Prostate gland (tissue), 2 donors: ENCODE measurements around the gene C6orf89. TPM values are rescaled to one million over a fixed set of nuclear protein-coding genes. Genes with fewer than 3 reads are reported as not detected.
A peak's percentile ranks its signal among the peaks of the same experiment; 100 is the strongest.

Experiments used
- DNase-seq: peaks from one replicate; pipeline ENCODE4 v3.0.0-alpha.2; 2019; ENCODE audit warnings: low spot score
- H3K27ac ChIP-seq, 2 donors: fragments of 200-600 bp; sonication (generic); 2 replicates each; pipeline ENCODE4 v1.5.1; 2017 to 2019
- H3K27me3 ChIP-seq: fragments of 200-600 bp; sonication (generic); replicated peaks from 2 replicates; pipeline ENCODE4 v1.5.1; 2019; ENCODE audit not compliant: insufficient read depth
- H3K36me3 ChIP-seq, 2 donors: fragments of 200-600 bp; sonication (generic); 1 replicate in 1 of 2; 2 replicates in 1 of 2; pipeline versions ENCODE4 v1.5.1 to v1.8.1; 2017 to 2019
- H3K4me1 ChIP-seq: fragments of 200-600 bp; sonication (generic); replicated peaks from 2 replicates; pipeline ENCODE4 v1.5.1; 2019
- H3K4me3 ChIP-seq, 2 donors: fragments of 200-600 bp; sonication (generic); 2 replicates each; pipeline ENCODE4 v1.5.1; 2017 to 2019
- H3K9me3 ChIP-seq: fragments of 200-600 bp; sonication (generic); 2 replicates; pipeline ENCODE4 v1.5.1; 2017
- CTCF ChIP-seq, 4 experiments: fragments of 200-600 bp in 2 of 4; fragments of 450-650 bp in 2 of 4; sonication (generic) in 2 of 4; IDR thresholded peaks; 1 replicate in 3 of 4; 2 replicates in 1 of 4; pipeline ENCODE4 v1.5.1; 2016 to 2019; ENCODE audit warnings: antibody characterized with exemption in 4 of 4, mild to moderate bottlenecking in 2 of 4, moderate library complexity in 2 of 4
- POLR2A ChIP-seq: fragments of 450-650 bp; IDR thresholded peaks from one replicate; pipeline ENCODE4 v1.6.1; 2016; ENCODE audit warnings: antibody characterized with exemption, mild to moderate bottlenecking
- POLR2AphosphoS5 ChIP-seq: sonication (generic); formaldehyde crosslinking; IDR thresholded peaks from one replicate; pipeline ENCODE4 v1.6.1; 2017; ENCODE audit warnings: antibody characterized with exemption
- WGBS: methylation state at CpG from one replicate; pipeline ENCODE4 v1.1.5; 2018; 5-methylcytosine and 5-hydroxymethylcytosine counted together
- intact Hi-C: fragments of 100-400 bp; cut with DNase I; formaldehyde crosslinking; loops from one replicate; pipeline ENCODE4 v1.14.2; 2022
- total RNA-seq, 2 donors: library from RNA; depleted of rRNA; stranded (reverse); fragments of >200 nt; gene quantifications; one replicate each; pipeline ENCODE4 v1.1.0, GENCODE V29; 2016

The C6orf89 gene
- total RNA-seq, 2 donors from 2014 or later: 54.9 to 96.9 TPM

GRCh38 chr6:36968266-36968977 lies 82.7 kb downstream of the C6orf89 start:
- H3K27ac ChIP-seq: no peak overlapping the region
- TF ChIP-seq POLR2AphosphoS5 (no peak), CTCF (IDR thresholded peaks at IDR 0.05) (no peak), POLR2A (no peak)
- H3K4me3 ChIP-seq: no peak overlapping the region
- DNase-seq: peak; percentile 54
- intact Hi-C loops: no loop called here
- H3K9me3 ChIP-seq: no peaks in the 10 kb centered on the region
- H3K4me1 ChIP-seq: no peaks in the 10 kb centered on the region
- WGBS: 70% methylated on average over 16 of the region's 16 CpGs
- H3K27me3 ChIP-seq: no peaks in the 10 kb centered on the region
- peaks cover 21 to 27% of the 10 kb centered on the region in 2 donors for H3K36me3 ChIP-seq

- peaks cover 21 to 27% of the 10 kb centered on the region in 2 donors for H3K36me3 ChIP-seq
- no peak for DNase-seq
- no peaks in the 10 kb centered on the region for H3K27me3 ChIP-seq
- H3K9me3 ChIP-seq: no peaks in the 10 kb centered on the region
- no peak for TF ChIP-seq POLR2AphosphoS5
- TF ChIP-seq POLR2A: no peak
- no peak for TF ChIP-seq CTCF (IDR thresholded peaks at IDR 0.05)
- no peak overlapping the region for H3K27ac ChIP-seq
- intact Hi-C loops: no loop called here
- WGBS: 65% methylated on average over 14 of the region's 14 CpGs
- no peaks in the 10 kb centered on the region for H3K4me1 ChIP-seq
- no peak overlapping the region for H3K4me3 ChIP-seq
Measured at GRCh38 chr6:36969240-36969691, 83.5 kb downstream of the C6orf89 start.

- no peaks in the 10 kb centered on the region for H3K9me3 ChIP-seq
- H3K36me3 ChIP-seq: peaks cover 21 to 31% of the 10 kb centered on the region in 2 donors
- no peak for DNase-seq
- H3K4me3 ChIP-seq: no peak overlapping the region
- TF ChIP-seq POLR2A: no peak
- H3K27ac ChIP-seq: no peak overlapping the region
- no peaks in the 10 kb centered on the region for H3K27me3 ChIP-seq
- 90% methylated on average over 17 of the region's 17 CpGs for WGBS
- intact Hi-C loops: loop anchor here (5.0 kb wide), 1 partner anchor 53 kb away; no protein-coding TSS in a partner anchor
- H3K4me1 ChIP-seq: no peaks in the 10 kb centered on the region
Measured at GRCh38 chr6:36969988-36970891, 84.5 kb downstream of the C6orf89 start.

GRCh38 chr6:36970892-36971842 lies 85.4 kb downstream of the C6orf89 start:
- Histone ChIP-seq H3K9me3 (no peaks in the 10 kb centered on the region), H3K36me3 (peaks cover 29 to 40% of the 10 kb centered on the region in 2 donors), H3K27ac (peak overlapping the region; percentile 21 to 45), H3K27me3 (no peaks in the 10 kb centered on the region), H3K4me1 (no peaks in the 10 kb centered on the region), H3K4me3 (no peak overlapping the region)
- intact Hi-C loops: loop anchor here (5.0 kb wide), 1 partner anchor 54 kb away; no protein-coding TSS in a partner anchor
- TF ChIP-seq POLR2A (no peak), POLR2AphosphoS5 (no peak), CTCF (IDR thresholded peaks at IDR 0.05) (no peak)
- 78% methylated on average over 17 of the region's 17 CpGs for WGBS
- DNase-seq: no peak
